Limb (tissue), 2 donors: ENCODE results near the gene TMEM269.

Experiments used
- DNase-seq, 2 donors: peaks; one replicate each; pipeline ENCODE4 v3.0.0-alpha.2; 2016; ENCODE audit errors: extremely low spot score in 2 of 2

TMEM269 gene

DNA sequence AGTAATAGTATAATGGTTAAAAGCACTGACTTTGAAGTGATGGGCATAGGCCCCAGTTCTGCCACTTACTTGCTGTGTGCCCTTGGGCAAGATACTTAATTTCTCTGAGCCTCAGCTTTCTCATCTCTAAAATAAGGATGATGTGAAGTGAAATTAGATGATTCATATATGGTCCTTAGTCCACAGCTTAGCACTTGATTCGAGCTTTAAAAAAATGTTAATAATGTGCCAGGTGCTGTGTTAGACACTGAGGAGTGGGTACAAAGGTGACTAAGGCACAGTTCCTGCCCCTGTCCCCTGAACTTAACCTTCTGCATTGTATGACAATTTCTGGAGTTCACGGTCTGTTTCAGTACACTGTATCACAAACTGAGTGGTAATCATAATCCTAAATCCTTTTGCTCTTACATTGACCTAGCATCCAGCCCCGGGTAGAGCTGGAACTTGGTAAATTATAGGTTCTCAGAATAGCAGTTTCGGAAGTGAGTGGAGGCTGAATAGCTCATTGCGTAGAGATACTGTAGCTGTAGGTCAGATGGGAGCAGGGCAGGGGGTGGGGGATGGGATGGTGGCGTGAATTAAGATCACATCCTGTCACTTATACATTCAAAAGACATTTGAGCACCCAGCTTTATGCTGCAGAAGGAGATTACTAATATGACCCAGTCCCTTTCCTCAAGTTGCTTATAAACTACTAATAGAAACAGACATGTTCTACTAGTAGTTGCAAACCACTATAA lies 63.1 kb downstream of the TMEM269 start:
- no peak for DNase-seq

DNA sequence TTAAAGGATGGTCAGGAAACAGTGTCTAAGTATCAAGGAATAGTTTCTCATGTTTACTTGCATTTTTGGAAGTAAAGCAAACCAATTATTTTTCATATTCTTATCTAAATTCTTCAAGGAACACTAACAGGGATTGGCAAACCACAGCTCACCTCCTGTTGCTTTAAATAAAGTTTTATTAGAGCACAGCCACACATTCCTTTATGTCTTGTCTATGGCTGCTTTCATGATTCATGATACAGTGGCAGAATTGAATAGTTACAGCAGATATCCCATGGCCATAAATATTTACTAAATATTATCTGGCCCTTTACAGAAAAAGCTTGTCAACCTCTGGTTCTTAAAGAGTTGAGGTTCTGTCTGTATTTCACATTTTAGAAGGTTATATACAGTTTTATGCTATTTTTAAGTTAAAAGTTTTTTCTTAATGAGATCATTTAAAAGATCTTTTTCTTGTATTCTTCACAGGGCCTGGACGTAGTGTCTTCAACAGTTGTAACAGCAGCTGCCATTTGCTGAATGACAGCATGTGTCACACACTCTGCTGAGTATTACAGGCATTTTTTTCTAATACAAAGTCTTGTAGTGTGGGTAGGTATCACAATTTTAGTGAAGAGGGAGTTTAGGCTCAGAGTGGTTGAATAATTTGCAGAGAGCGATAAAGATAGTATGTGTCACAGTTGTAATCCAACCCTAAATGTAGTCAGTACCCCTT lies 64.2 kb downstream of the TMEM269 start:
- no peak for DNase-seq

DNA sequence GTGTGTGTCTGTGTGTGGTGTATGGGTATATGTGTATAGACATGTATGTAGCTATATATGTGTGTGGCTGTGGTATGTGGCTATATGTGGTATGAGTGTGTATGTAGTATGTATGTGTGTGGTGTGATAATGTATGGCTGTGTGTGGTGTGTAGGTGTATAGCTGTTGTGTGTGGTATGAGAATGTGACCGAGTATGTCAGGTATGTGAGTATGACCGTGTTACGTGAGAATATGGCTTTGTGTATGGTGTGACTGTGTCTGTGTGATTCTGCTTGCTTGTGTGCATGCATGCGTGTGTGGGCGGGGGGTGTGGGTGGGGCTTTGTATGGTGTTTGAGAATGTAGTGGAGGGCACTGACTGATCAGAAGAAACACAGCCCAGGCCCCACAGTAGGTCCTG lies 65.2 kb downstream of the TMEM269 start:
- no peak for DNase-seq
